ENCODE data around the gene MARCHF9.

GRCh38 chr12:57736741-57737466 is 18.0 kb upstream of the MARCHF9 start:
- TF ChIP-seq GATA2 (IDR thresholded peaks at IDR 0.05; ENCODE audit: low read depth, low read length) (no peak), GATA3 (IDR thresholded peaks at IDR 0.05; ENCODE audit: low read depth, low read length) (no peak)
